Mammary epithelial cell (primary cell): ENCODE data around the gene SLIT2.

Source experiments
- EZH2 ChIP-seq: IDR thresholded peaks from 2 replicates; pipeline ENCODE4 v1.6.1; 2012; ENCODE audit warnings: low read length, inconsistent platforms, borderline replicate concordance
- TF ChIP-seq, protein P1 (sequence below), 2 donors: IDR thresholded peaks in 1 of 2; conservative IDR thresholded peaks in 1 of 2; 2 replicates each; pipeline ENCODE4 v1.5.1; 2011 to 2012; ENCODE audit warnings: inconsistent platforms in 2 of 2, low read length in 2 of 2, mild to moderate bottlenecking in 2 of 2, control low read depth in 1 of 2, low read depth in 1 of 2; ENCODE audit not compliant: insufficient read depth in 1 of 2; ENCODE audit errors: extremely low read depth in 1 of 2

GRCh38 chr4:20217521-20217920 is 34.2 kb upstream of the SLIT2 start:
- TF ChIP-seq EZH2: no peak
- TF ChIP-seq, protein P1, sequence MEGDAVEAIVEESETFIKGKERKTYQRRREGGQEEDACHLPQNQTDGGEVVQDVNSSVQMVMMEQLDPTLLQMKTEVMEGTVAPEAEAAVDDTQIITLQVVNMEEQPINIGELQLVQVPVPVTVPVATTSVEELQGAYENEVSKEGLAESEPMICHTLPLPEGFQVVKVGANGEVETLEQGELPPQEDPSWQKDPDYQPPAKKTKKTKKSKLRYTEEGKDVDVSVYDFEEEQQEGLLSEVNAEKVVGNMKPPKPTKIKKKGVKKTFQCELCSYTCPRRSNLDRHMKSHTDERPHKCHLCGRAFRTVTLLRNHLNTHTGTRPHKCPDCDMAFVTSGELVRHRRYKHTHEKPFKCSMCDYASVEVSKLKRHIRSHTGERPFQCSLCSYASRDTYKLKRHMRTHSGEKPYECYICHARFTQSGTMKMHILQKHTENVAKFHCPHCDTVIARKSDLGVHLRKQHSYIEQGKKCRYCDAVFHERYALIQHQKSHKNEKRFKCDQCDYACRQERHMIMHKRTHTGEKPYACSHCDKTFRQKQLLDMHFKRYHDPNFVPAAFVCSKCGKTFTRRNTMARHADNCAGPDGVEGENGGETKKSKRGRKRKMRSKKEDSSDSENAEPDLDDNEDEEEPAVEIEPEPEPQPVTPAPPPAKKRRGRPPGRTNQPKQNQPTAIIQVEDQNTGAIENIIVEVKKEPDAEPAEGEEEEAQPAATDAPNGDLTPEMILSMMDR (conservative IDR thresholded peaks at IDR 0.05 in 1 of 2, IDR thresholded peaks at IDR 0.05 in 1 of 2; ENCODE audit: extremely low read depth in 1 of 2, insufficient read depth in 1 of 2, low read depth in 1 of 2, low read length in 2 of 2): no peak
